NK-92 (cell line): ENCODE data around the gene SCN7A.
"Not testable (repeated sequence)": the region's sequence is repeated elsewhere in the genome, so short reads cannot be mapped to it uniquely, and the experiment has no call there.

Experiments used
- DNase-seq: peaks from one replicate; lab custom pipeline; 2025; ENCODE audit not compliant: unreplicated experiment; lab: John Stamatoyannopoulos, UW

SCN7A gene

DNA sequence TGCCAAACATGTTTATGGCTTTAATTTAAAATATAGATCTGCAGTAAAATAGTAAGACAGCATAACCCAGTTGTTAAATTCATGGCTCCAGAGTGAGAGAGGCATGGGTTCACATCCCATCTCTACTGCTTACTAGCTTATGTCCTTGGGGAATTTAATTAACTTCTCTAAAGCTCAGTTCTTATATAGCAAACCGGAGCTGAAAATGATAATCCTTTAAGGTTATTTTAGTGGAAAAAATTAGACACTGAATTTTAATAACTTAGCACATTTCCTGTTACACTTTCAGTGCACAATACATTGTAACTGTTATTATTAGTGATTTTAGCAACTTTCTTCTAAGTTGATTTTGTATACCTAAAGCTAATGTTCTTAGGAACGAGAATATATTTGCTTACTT lies 133.1 kb downstream of the SCN7A start:
- no peak for DNase-seq

DNA sequence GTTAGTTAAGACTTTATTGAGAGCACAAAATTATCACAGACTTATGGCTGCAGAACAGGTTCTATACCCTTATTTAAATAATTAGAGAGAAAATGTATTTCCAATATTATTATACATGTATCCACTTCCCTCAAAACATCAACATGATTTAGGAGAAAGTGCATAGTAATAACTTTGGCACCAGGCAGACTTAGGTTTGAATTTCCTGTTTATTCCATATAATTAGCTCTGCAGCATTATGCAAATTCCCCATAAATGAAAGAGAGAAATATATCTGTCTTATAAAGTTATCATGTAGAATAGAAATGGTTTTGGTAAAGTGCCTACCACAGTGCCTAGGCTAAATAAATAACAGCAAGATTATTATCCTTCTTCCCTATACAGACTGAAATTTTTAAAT lies 133.6 kb downstream of the SCN7A start:
- DNase-seq, result no peak

DNA sequence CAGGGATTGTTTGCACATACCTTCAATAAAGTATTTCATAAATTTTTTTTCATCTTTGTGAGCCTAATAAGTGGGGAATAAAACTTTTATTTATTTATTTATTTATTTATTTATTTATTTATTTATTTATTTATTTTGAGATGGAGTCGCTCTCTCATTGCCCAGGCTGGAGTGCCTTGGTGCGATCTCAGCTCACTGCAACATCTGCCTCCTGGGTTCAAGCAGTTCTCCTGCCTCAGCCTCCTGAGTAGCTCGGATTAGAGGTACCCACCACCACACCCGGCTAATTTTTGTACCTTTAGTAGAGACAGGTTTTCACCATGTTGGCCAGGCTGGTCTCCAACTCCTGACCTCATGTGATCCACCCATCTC lies 136.1 kb downstream of the SCN7A start:
- not testable (repeated sequence) for DNase-seq

DNA sequence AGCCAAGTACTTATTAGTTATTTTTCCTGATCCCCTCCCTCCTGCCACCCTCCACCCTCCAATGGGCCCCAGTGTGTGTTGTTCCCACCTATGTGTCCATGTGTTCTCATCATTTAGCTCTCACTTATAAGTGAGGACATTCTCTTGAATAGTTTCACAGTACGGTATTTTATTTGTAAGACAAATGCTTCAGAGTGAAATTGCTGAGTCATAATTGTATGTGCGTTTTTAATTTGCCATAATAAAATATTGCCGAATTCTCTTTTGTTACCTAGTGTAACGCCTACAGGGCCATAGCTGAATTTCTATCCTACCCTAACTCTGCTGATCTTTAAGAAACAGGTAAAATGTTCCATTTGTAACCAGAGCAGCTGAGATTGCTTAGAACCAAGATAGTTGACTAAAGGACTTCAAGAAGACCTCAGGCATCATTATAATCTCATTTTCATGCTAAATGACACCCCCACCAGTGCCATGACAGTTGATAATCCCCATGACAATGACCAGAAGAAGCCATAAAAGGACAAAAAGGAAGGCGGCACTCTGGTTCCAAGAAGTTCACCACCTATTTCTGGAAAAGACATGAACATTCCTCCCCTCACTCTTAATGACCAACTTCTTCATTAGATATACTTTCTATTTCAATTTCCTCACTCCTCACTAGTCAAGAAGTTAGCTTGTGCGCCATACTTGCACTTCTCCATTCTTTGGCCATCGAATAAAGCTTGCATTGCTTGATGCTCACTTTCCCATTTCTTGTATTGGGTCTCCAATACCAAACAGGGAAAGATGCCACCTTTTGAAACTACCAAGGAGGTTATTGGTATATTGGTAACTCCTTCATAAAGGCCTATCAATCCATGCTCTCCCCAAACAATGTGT lies 136.7 kb downstream of the SCN7A start:
- DNase-seq, result no peak
